ENCODE results near the gene COL3A1.
A peak's percentile ranks its signal among the peaks of the same experiment; 100 is the strongest.

The COL3A1 gene

DNA sequence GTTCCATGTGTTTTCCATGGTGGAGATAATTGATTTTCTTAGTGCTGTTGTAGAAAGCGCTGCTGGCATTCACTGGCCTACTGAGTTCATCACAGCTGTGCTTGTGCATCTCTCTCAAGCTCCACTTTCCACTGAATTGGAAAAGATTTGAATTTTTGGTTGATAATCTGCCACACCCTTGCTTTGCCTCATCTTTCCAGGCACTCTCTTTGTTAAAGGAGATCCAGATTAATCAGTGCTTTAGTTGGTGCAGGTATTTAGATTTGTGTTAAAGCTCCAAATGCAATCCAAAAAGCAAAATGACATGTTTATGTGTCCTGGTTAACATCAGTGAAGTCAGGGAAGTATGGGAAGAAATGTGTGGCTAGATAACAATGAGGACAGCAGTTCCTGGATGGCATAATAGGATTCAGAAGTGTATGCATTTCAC is 2.7 kb upstream of the COL3A1 start:
- DNase-seq (ENCODE audit: extremely low spot score) = no peak
- ChIA-PET CTCF (no interaction called here), POLR2A (no interaction called here)
- no peak for TF ChIP-seq ZNF384 (IDR thresholded peaks at IDR 0.05)
- no peak for TF ChIP-seq ARNT (IDR thresholded peaks at IDR 0.05)
- TF ChIP-seq CTBP1 (IDR thresholded peaks at IDR 0.05; ENCODE audit: borderline replicate concordance) = no peak
- TF ChIP-seq L3MBTL2 (conservative IDR thresholded peaks at IDR 0.05) = no peak
- TF ChIP-seq FOXM1 (IDR thresholded peaks at IDR 0.05; ENCODE audit: borderline replicate concordance) = no peak
- TF ChIP-seq FOXA1 (IDR thresholded peaks at IDR 0.05) = no peak
- no peak for TF ChIP-seq TARDBP (IDR thresholded peaks at IDR 0.05)
- TF ChIP-seq FOXK2 (IDR thresholded peaks at IDR 0.05) = no peak
- TF ChIP-seq SUZ12 (IDR thresholded peaks at IDR 0.05) = no peak
- TF ChIP-seq NFRKB (IDR thresholded peaks at IDR 0.05) = no peak
- TF ChIP-seq BHLHE40 (IDR thresholded peaks at IDR 0.05; ENCODE audit: borderline replicate concordance) = no peak

DNA sequence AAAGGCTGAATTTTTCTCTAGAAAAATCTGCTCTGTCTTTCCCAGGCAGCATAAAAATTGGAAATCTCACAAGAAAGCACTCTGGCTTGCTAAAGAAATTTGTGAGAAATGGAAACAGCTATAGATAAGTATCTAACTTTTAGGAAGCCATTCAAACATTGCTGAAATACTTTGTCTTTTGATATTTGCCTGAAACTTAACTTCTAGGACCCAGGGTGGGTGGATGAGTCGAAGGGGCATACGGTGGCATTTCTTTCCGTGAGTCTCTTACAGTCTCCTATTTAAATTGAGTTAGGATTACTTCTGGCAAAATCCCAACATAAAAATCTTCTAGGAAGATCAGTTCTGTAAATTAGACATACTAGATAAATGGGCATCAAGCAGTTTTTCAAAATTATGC is 532 bp upstream of the COL3A1 start:
- no peak for DNase-seq (ENCODE audit: extremely low spot score)
- TF ChIP-seq, protein P1, sequence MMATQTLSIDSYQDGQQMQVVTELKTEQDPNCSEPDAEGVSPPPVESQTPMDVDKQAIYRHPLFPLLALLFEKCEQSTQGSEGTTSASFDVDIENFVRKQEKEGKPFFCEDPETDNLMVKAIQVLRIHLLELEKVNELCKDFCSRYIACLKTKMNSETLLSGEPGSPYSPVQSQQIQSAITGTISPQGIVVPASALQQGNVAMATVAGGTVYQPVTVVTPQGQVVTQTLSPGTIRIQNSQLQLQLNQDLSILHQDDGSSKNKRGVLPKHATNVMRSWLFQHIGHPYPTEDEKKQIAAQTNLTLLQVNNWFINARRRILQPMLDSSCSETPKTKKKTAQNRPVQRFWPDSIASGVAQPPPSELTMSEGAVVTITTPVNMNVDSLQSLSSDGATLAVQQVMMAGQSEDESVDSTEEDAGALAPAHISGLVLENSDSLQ (IDR thresholded peaks at IDR 0.05) = no peak
- no peak for TF ChIP-seq HDGF (IDR thresholded peaks at IDR 0.05; ENCODE audit: borderline replicate concordance)
- no peak for TF ChIP-seq FOXM1 (IDR thresholded peaks at IDR 0.05; ENCODE audit: borderline replicate concordance)
- no peak for TF ChIP-seq BHLHE40 (IDR thresholded peaks at IDR 0.05; ENCODE audit: borderline replicate concordance)
- no peak for TF ChIP-seq LEF1 (IDR thresholded peaks at IDR 0.05; ENCODE audit: borderline replicate concordance)
- no peak for TF ChIP-seq SP1 (IDR thresholded peaks at IDR 0.05)
- no peak for TF ChIP-seq TARDBP (IDR thresholded peaks at IDR 0.05)
- TF ChIP-seq SUZ12 (IDR thresholded peaks at IDR 0.05) = no peak
- POLR2A ChIA-PET = no interaction called here
- CTCF ChIA-PET = no interaction called here

DNA sequence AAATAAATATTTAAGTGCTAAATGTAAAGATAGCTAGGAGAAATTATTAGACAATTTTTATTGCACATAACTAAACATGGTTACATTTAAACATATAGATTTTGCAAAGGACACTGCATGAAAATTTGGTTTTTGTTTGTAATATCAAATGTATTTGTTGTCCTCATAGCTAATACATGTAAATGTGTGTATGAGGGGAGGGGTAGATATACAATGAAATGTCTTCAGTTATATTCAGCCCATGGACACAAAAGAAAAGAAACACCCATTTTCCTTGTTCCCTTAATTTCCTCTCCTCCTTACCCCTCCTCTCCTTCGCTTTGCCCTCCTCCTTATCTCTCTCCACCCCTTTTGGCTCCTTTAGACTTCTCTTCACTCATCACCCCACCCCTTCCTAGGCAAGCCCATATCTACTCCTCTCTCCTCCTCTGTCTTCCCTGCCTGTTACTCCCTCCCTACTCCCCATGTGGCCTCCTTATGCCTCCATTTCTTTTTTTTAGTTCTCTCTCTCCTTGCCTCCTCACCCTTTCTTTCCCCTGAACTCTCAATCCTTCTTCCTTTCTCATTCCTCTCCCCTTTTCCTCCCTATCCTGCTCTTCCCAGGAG is 1.4 kb downstream of the COL3A1 start:
- ChIA-PET POLR2A (no interaction called here), CTCF (interaction anchor here (0.7 kb wide), 1 partner anchor 791 kb away, joined by 3 read pairs; no protein-coding TSS in a partner anchor)
- TF ChIP-seq CTBP1 (IDR thresholded peaks at IDR 0.05; ENCODE audit: borderline replicate concordance) (no peak), FOXM1 (IDR thresholded peaks at IDR 0.05; ENCODE audit: borderline replicate concordance) (no peak)
- DNase-seq (ENCODE audit: extremely low spot score) = no peak

DNA sequence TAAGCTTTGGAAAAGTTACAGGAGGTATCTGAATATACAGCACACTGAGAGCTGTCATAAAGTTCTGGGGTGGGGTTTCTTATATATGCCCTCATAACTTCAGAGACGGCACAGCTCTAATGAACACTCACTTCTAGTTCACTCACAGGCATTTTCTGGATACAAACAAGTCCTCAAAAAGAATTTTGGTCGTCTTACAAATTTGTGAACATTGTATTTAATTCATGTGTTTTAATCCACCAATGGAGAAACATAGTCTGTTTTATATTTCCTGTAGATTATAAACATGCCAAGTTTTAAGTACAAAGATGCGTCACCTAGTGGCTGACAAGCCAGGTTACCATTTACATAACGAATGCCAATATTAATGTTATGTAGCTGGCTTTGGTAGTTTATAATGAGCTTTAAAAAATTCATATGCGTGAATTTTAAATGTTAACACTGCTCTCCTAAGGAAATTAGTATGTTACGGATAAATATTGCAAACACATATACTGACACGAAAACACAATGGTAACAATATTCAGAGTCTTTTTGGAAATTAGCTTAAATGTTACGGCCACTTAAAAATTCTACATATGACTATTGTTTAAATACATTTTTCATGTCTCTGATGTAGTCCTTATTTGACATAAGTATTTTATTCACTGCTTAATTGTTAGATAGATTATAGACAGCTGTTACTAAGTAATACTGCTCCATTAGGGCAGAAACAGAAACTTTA is 2.5 kb downstream of the COL3A1 start:
- TF ChIP-seq TARDBP (IDR thresholded peaks at IDR 0.05) (no peak), CTBP1 (IDR thresholded peaks at IDR 0.05; ENCODE audit: borderline replicate concordance) (no peak)
- ChIA-PET CTCF (interaction anchor here (0.6 to 0.9 kb wide), 2 partner anchors 454 to 749 kb away, joined by 3 read pairs; no protein-coding TSS in a partner anchor), POLR2A (no interaction called here)
- no peak for DNase-seq (ENCODE audit: extremely low spot score)

DNA sequence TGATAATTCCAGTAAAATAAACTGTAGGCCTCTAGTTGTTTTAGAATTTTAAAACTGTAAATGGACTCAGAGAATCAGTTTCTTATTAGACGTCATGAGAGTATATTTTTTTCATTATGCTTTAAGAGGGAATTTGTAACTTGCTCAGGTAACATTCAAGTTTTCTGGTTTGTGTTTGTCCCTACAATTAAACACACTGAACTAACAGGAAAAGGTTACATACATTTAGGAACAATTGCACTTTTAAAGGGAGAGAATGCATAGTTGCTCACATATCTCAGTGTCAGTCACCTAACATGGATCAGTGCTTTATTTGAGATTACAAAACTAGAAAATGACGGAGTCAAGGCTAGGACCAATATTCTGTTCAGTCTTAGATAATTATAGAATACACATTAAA is 3.1 kb downstream of the COL3A1 start:
- TF ChIP-seq ELF4 (IDR thresholded peaks at IDR 0.05) (no peak), BHLHE40 (IDR thresholded peaks at IDR 0.05; ENCODE audit: borderline replicate concordance) (no peak), FOXM1 (IDR thresholded peaks at IDR 0.05; ENCODE audit: borderline replicate concordance) (no peak), FOXA1 (IDR thresholded peaks at IDR 0.05) (no peak), CTBP1 (IDR thresholded peaks at IDR 0.05; ENCODE audit: borderline replicate concordance) (no peak), HDGF (IDR thresholded peaks at IDR 0.05; ENCODE audit: borderline replicate concordance) (no peak), SP1 (IDR thresholded peaks at IDR 0.05) (no peak), LEF1 (IDR thresholded peaks at IDR 0.05; ENCODE audit: borderline replicate concordance) (no peak), TARDBP (IDR thresholded peaks at IDR 0.05) (no peak), L3MBTL2 (conservative IDR thresholded peaks at IDR 0.05) (no peak), ZNF384 (IDR thresholded peaks at IDR 0.05) (no peak), FOXK2 (IDR thresholded peaks at IDR 0.05) (no peak), SUZ12 (IDR thresholded peaks at IDR 0.05) (no peak), NFRKB (IDR thresholded peaks at IDR 0.05) (no peak), ARNT (IDR thresholded peaks at IDR 0.05) (no peak)
- TF ChIP-seq, protein P1 (IDR thresholded peaks at IDR 0.05) = no peak
- ChIA-PET CTCF (interaction anchor here (0.6 to 1.4 kb wide), 3 partner anchors 453 to 750 kb away, joined by 3 to 4 read pairs (median 3); no protein-coding TSS in a partner anchor), POLR2A (no interaction called here)
- no peak for DNase-seq (ENCODE audit: extremely low spot score)

DNA sequence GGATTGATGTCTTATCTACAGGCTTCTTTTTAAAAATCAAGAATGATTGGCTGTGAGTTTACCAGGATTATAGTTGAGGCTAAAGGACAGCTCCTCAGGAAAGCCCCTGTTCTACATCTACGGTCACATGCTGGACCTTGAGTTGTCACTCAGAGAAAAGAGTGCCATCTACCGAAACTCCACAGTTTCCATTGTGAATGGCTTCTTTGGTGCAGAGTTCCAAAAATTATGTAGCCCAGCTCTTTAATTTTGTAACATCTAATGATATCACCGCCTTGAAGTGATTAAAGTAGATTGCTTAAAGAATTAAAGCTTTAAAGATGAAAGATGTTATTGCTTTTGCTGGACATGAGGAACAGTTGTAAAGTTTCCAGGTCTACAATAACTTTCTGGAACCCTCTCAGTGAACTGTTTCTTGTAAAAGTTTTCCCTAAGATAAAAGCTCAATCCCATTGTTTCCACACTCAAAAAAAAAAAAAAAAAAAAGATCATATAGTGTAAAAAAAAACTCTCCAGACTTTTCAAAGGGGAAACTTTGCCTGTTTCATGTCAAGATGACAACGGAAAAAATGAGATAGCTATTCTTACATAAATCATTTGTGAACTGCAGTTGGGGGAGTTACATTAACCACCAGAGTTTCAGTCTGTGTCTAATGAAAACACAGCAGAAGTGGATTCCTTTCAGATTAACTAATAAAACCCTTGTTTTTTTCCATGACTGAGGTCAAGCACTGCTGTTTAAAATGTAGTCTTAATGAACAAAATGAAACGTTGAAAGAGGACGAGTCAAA is 4.3 kb downstream of the COL3A1 start:
- no peak for DNase-seq (ENCODE audit: extremely low spot score)
- CTCF ChIA-PET = interaction anchor here (0.5 to 1.4 kb wide), 5 partner anchors 85 to 493 kb away, joined by 3 to 9 read pairs (median 4); no protein-coding TSS in a partner anchor
- TF ChIP-seq, protein P1 (IDR thresholded peaks at IDR 0.05) = peak; percentile 75
- TF ChIP-seq ZNF384 (IDR thresholded peaks at IDR 0.05) (peak; percentile 75), LEF1 (IDR thresholded peaks at IDR 0.05; ENCODE audit: borderline replicate concordance) (no peak)
- POLR2A ChIA-PET = no interaction called here

Measured in HEK293T (cell line).